Measurements from ENCODE around the gene PDIA6.

DNA sequence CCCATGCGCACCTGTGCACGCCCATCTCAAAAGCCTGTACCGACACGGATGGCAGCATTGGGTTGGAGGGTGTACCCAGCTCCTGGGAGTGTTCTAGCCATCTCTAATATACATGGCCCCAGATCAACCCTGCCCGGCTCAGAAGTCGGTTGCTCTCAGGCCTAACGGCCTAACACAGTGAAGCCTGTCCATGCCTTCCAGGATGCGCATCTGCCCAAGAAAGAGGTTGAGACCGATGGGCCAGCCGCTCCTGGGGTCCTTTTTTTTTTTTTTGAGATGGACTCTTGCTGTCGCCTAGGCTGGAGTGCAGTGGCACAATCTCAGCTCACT lies 32.1 kb downstream of the PDIA6 start:
- TF ChIP-seq POLR2A (IDR thresholded peaks at IDR 0.05) (no peak), CTCF (IDR thresholded peaks at IDR 0.05) (no peak)

Measured in body of pancreas (tissue), 4 donors.